Hematopoietic multipotent progenitor cell treated with erythropoietin and hydrocortisone succinate and interleukin-3 and kit ligand, for 15 days (in vitro differentiated cells): ENCODE results near the gene CCP110.
A peak's percentile ranks its signal among the peaks of the same experiment; 100 is the strongest.

Source experiments
- DNase-seq: peaks from one replicate; pipeline ENCODE4 v3.0.0-alpha.2; 2015; ENCODE audit warnings: low spot score

Gene CCP110

DNA sequence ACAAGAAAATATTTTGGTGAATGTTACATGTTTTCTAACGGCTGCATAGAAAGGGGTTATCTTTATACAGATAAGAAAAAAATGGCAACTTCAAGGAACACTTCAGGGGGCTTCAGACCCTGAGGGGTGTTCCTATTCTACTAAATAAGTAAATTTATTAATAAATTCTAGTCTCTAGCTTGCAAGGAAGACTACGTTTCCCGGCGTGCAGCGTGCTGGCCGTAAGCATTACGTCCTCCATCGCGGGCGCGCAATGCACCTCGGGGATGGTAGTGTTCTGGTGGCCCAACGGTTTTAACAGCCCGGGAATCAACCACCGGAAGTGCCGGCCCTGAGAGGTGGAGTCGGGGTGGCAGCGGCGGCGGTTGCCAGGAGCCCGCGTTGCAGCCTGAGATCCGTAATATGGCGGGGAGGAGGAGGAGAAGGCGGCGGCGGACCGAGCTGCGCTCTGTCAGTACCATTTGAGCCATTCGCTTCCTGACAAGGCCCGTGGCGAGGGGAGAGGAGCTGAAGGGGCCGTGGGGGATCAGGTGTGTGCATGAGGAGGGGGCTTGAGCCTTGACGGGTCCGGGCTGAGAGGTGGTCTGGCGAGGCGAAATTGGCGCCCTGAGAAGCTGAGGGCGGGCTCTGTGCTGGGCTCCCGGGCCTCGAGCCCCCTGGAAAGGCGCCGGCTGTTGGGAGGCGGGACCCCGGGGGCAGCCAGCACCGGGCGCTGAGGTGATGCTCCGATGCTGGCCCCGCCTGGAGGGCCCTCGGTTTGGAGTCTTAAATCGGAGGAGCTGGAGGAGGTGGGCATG lies at the start of gene CCP110:
Gene CCP110 (plus strand): TSS at position 384 of the 797 bp plus-strand sequence. CDS start 3,940 bp downstream, outside the sequence.
- DNase-seq, result peak; percentile 96

DNA sequence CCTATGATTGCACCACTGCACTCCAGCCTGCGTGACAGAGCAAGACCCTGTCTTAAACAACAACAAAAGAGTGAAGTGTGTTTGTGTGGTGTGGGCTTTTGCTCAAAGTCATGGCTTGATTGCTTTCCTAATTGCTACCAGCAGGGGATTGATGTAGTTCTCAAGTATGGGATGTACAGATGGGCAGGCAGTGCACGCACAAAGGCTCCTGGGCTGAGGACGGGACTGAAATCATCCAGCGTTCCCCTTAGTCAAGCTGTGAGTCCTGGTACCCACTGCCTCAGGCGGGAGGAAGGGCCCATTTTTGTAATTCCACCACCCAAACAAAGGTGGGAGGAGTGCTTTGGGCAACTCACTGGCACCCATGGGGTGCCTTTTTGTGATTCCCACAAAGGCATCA lies 49.1 kb upstream of the CCP110 start:
- DNase-seq, result no peak

DNA sequence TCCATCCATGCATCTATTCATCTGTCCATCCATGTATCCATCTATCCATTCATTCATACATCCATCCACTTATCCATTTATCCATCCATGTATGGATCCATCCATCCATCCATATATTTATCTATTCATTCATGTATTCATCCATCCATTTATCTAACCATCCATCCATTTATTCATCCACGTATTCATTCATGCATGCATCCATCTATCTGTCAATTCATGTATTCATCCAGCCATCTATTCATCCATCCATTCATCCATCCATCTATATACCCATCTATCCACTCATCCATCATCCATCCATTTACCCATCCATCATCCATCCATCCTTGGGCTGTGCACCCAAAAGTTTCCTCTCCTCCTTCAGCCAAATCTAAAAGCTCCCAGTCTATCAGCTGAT lies 45.2 kb upstream of the CCP110 start:
- no peak for DNase-seq

DNA sequence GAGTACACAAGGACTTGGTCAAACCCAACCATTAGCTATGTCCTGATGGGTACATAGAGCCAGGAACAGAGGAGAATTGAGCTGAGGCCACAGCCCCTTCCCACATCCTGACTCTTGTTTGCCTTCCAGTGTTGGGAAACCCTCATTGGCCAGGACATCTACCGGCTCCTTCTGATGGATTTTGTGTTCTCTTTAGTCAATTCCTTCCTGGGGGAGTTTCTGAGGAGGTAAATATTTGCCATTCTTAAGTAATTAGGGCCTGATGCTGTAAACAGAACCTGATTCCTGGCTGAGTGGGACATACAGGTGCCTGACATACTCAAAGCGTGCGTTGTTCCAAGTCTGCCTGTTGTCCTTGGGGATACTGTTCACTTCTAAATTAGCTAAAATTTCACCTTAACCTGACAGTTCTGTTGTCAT lies 44.4 kb upstream of the CCP110 start:
- DNase-seq, result no peak

GRCh38 chr16:19481296-19481695 lies 42.4 kb upstream of the CCP110 start:
- DNase-seq, result peak; percentile 88

DNA sequence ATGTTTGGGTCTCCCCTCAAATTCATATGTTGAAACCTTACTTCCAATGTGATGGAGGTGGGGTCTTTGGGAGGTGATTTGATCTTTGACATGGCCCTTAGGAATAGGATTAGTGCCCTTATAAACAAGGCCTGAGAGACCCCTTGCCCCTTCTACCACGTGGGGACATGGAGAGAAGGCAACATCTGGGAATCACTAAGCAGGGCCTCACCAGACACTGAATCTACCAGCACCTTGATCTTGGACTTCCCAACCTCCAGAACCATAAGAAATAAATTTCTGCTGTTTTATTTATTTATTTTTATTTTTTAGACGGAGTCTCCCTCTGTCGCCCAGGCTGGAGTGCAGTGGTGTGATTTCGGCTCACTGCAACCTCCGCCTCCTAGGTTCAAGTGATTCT lies 42.0 kb upstream of the CCP110 start:
- no peak for DNase-seq

DNA sequence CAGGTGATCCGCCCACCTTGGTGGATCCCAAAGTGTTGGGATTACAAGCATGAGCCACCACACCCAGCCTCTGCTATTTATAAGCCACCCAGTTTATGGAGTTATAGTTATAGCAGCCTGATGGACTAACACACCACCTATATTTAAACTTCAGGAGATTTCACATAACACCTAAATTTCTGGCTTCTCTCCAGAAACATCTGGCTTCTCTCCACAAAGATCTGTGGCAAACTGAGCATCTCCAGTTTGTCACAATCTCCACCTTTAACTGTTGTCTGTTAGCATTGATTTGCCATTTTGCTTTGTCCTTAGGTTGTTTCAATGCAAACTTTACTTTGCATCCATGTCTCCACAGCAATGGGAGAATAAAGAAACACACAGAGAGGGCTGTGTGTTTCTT lies 41.5 kb upstream of the CCP110 start:
- DNase-seq, result peak; percentile 54

GRCh38 chr16:19484096-19484495 lies 39.6 kb upstream of the CCP110 start:
- DNase-seq, result no peak

GRCh38 chr16:19485611-19486010 lies 38.1 kb upstream of the CCP110 start:
- peak; percentile 24 for DNase-seq

DNA sequence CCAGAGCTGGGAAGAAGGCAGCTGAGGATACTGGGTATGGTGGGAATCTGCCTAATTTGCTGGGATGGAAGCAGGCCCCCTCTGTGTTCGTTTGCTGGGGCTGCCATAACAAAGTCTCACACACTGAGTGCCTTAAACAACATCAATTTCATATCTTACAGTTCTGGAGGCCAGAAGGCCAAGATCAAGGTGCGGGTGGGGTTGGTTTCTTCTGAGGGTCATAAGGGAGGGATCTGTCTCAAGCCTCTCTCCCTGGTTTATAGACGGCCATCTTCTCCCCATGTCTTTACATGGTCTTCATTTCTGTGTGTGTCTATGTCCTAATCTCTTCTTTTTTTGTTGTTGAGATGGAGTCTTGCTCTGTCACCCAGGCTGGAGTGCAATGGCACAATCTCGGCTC lies 37.7 kb upstream of the CCP110 start:
- DNase-seq, result peak; percentile 59

GRCh38 chr16:19486750-19487325 lies 36.9 kb upstream of the CCP110 start:
- DNase-seq, result peak; percentile 73

DNA sequence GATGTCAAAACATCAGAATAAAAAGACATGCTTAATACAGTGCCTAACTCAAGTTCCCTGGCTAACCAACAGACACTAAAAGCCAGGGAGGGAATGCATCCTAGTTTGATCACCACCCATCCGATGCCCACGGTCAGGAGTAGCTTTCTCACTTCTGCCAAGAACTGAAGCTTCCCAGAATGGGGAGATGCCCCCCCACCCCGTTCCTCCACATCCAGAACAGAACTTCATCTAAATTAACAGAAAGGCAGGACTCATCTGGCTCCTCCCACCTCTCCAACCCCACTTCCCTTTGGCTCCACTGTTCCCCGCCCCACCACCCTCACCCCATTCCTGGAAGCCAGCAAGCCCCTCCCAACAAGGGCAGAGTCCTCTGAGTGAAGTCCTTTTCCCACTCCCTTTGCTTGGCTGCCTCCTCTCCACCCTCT lies 35.5 kb upstream of the CCP110 start:
- no peak for DNase-seq

- no peak for DNase-seq
Observed at GRCh38 chr16:19490619-19491018, 33.1 kb upstream of the CCP110 start.

- DNase-seq, result no peak
Observed at GRCh38 chr16:19497176-19497575, 26.6 kb upstream of the CCP110 start.

- no peak for DNase-seq
Observed at GRCh38 chr16:19499006-19499405, 24.7 kb upstream of the CCP110 start.

DNA sequence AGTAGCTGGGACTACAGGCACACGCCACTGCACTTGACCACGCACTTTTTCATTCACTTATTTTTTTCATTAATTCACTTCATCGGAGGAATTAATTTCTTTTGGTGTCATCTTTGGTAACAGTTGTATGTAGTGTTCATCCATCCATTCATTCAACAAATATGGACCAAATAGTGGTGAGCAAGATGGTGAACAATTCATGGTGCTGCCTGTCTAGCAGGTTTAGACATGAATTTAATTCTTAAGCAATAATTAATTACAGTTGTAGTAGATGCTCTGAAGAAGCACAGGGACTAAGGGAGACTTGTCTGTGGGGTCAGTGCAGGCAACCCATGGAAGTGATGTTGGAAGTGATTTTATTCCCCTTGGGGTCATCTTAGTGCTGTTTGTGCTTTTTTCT lies 24.3 kb upstream of the CCP110 start:
- no peak for DNase-seq

GRCh38 chr16:19502395-19503131 lies 21.2 kb upstream of the CCP110 start:
- DNase-seq, result peak; percentile 90

GRCh38 chr16:19503461-19504075 lies 20.2 kb upstream of the CCP110 start:
- DNase-seq, result no peak

GRCh38 chr16:19505600-19506303 lies 18.0 kb upstream of the CCP110 start:
- no peak for DNase-seq

- DNase-seq, result no peak
Observed at GRCh38 chr16:19506965-19507364, 16.8 kb upstream of the CCP110 start.

- DNase-seq, result no peak
Observed at GRCh38 chr16:19507867-19508266, 15.9 kb upstream of the CCP110 start.

DNA sequence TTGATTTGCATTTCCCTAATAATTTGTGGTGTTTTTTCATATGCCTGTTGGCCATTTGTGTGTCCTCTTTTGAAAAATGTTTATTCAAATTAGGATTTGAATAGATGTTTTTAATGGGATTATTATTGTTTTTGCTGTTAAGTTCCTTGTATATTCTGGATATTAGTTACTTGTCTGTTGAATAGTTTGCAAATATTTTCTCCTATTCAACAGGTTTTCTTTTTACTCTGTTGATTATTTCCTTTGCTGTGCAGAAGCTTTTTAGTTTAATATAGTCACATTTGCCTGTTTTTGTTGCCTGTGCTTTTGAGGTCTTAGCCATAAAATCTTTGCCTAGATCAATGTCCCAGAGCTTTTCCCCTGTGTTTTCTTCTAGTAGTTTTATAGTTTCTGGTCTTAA lies 11.4 kb upstream of the CCP110 start:
- no peak for DNase-seq
